NCI-H2196 treated with DMSO at 0.1 percent for 48 hours (cell line): Measurements from ENCODE around the gene SFXN3.
A peak's percentile ranks its signal among the peaks of the same experiment; 100 is the strongest.

Experiments
- DNase-seq: peaks from one replicate; lab custom pipeline; 2025; ENCODE audit not compliant: unreplicated experiment; lab: John Stamatoyannopoulos, UW

SFXN3 gene

DNA sequence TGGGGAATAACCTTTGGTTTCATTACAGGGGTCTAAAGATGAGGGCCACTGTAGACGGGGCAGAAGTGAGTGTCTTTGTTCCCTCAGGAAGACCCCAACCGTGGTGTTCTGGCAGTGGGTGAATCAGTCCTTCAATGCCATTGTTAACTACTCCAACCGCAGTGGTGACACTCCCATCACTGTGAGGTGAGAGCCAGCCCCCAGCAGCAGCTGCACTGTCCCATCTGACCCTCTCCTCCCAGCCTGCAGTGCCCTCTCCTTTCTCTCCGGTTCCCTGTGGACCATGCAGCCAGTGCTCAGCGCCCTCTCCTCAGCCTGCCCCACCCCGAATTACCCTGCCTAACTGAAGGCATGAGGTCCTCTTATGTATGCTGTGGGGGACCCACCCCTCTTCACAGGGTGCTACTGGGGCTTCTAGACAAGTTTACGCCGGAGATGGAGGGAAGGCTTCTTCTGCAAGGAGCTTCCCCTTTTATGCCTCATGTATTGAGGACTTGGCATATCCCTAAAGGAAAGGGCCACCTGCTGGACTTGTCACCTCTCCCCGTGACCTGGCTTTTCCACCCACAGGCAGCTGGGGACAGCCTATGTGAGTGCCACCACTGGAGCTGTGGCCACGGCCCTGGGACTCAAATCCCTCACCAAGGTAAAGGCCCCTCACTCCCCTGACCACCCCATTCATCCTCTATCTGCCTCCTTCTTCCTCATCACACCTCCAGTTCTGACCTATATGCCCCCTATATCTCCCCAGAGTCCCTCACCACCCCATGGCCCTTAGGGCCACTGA, 5.1 kb downstream of the SFXN3 start:
- no peak for DNase-seq

DNA sequence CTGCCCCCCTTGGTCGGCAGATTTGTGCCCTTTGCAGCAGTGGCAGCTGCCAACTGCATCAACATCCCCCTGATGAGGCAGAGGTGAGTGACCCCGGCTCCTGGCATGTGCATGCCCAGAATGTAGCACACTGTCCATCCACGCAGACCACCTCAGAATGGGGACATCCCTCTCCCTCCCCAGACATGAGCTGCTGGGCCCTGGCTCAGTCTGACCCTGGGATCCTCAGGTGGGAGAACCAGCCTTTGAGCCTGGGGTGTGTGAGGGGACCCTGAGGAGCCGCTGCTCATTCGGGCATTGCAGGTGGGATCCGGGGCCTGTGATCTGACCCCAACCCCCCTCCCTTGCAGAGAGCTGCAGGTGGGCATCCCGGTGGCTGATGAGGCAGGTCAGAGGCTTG, 5.7 kb downstream of the SFXN3 start:
- no peak for DNase-seq

DNA sequence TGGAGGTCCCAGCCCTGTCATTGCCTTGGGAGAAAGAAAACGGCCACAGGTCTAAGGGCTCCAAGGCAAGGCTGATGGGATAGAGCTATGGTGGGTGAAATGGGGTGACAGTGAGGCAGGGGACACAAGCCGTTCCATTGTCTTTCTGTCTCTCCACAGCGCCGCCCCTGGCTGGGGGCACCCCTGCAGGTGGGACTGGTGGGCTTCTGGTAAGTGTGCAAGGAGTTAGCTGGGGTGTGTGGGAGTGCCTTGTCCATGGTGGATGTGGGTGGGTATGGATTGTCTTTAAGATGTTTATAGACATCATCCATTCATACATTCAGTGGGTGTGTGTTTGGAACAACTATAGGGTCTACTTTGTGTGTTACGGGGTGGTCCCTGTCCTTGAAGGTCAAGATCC, 7.5 kb downstream of the SFXN3 start:
- no peak for DNase-seq

DNA sequence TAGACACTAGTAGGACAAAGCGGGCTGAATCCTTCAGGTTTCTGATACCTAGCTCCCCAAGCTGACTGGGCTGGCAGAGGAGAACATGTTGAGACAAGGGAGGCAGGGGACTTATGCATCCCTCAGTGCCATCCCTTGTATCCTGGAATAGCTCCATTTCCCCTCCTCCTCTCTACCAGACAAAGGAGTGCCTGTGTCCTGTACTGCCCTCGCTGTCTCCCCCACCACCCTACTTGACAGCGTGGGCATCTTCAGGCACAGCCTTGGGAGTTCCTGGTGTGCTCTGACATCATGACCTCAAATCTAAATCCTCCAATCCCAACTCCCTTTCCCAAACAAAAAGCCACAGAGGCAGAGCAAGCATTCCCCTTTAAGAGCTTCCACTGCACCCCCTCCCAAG, 9.0 kb downstream of the SFXN3 start:
- no peak for DNase-seq

DNA sequence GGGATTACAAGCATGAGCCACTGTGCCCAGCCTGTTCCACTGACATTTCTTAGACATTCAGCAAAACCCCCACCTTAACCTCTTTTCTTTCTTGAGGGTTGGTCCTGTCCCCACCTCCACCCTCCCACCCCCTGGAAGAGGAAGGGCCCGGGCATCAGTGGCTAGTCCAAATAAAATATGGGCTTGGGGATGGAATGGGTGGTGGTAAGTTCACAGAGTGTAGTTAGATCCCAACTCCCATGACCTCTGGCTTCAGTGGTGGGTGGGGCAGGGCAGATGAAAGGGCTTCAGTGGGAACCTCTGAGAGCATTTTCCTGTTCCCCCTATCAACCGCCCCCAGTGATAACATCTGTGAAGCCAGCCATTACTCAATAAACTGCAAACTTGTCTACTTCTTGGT, 9.8 kb downstream of the SFXN3 start:
- DNase-seq, result no peak

DNA sequence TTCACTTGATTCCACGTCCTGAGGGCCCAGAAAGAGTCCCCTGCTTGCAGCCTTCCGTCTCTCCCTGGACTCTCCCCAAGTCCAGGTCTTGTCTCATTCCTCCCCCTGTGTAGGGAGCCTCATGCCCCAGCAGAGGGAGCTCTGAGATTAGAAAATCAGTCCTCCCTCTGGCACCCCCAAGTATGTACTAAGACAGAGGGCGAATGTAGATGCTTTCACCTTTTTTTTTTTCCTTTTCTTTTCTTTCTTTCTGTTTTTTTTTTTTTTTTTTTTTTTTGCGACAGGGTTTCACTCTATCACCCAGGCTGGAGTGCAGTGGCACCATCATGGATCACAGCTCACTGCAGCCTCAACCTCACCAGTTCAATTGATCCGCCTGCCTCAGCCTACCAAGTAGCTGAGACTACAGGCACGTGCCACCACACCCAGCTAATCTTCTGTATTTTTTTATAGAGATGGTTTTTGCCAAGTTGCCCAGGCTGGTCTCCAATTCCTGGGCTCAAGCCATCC, 10.3 kb downstream of the SFXN3 start:
- peak; percentile 22 for DNase-seq

DNA sequence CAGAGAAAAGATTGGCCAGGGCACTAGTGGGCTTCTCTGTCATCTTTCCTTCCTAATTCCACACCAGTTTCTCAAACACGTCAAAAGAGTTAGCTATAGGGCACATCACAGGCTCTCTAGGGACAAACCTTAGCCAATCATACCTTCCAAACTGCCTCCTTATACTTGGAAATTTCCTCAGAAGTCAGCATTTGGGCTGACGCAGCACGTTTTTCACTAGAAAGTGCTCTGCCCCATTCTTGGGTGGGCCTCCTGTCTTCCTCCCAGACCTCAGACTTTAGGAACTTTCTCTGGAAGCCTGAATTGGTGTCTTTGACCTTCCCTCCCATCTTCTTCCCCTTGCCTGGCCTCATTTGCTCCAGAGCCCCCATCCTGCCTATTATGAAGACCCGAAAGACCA, 11.1 kb downstream of the SFXN3 start:
- DNase-seq, result no peak

DNA sequence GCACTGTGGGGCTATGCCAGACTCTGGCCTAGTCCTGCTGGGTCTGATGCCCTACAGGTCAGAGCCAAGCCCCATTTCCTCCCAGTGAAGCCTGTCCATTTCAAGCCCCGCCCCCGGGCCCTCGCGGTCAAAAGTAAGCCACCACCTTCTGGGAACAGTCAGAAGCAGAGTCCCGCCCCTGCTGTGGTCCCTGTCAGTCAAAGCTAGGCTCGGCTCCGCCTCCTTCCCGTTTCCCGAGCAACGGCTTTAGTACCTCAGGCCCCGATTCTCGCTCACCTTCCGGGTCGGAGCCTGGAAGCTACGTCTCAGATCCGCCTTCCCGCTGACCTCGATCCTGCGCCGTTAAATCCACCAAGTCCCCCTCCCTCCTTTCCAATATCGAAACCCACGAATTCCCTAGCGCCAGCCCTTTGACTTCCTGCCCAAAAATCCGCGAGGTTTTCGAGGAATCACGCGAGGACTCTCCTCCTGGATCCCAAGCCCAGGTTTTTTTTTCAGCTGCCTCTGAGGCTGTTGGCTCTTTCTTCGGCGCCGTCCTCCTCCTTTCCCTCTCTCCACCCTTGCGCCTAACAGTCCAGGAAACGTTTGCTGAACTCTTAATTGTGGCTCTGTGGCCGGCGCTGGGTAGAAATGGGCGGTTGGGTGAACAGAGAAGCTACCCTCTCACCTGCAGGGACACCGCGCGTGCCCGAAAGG, 11.8 kb downstream of the SFXN3 start:
- DNase-seq, result peak; percentile 90

DNA sequence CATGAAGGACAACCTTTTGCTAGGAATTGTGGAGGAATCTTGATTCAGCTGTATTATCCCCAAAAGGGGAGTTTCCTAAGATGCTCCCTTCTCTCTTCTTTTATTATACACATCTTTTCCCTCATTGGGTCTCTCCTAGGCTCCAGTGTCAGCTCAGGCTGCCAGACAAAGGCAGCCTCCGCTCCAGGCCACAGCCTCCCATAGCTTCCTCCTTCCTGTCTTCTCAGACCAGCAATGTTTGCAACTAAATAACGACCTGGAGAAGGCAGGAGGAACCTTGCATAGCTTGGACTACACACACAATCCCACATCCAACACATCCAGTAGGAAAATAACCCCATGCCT, 12.3 kb downstream of the SFXN3 start:
- no peak for DNase-seq

DNA sequence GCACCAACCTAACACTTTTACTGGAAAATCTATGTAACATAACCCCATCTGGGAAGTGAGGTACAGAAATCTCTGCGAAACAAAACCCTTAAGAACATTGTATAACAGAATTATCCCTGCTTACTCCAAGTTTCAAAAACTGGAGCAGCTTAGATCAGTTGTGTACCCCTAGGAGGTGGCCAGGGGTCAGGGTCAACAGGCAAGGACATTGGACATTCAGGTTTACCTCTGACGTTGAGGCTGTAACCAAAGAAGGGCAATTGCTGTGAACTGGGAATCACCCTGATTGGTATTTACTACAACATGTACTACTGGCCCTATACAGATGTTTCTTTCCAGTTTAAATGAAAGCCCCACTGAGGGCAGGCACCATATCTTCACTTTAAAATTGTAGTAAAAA, 13.1 kb downstream of the SFXN3 start:
- no peak for DNase-seq

DNA sequence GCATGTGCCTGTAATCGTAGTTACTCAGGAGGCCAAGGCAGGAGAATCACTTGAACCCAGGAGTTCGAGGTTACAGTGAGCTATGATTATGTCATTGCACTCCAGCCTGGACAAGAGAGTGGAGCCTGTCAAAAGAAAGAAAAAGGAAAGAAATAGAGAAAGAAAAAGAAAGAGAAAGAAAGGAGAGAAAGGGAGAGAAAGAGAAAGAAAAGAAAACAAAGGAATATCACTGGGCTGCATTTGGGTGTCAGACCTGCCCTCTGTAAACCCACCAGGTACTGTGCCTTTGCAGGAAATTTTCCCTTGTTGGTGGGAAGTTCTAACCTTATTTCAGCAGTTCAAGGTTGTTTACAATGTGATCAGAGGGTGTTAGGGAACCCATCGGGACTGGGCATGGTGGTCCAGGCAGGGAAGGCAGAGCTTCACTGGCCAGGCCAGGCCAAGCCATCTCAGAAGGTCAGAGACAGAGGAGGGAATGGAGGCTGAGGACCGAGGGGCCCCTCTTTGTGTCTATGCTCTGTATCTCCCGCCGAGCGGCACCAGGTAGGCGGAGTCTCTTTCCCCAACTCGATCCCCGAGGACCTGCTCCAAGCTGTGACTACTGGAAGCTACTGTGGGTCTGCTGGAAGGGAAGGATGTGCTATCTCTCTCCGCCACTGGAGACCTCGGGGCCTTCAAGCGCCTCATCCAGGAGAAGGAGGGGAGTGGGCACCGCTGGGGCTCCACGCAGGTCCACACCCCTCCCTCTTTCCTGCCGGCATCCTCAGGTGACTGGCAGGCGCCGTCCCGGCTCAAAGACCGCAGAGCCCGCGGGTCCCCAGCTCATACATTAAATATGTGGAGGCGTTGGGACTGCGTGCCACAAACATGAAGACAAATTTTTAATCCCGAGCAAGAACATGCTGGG, 15.6 kb downstream of the SFXN3 start:
- DNase-seq, result no peak

DNA sequence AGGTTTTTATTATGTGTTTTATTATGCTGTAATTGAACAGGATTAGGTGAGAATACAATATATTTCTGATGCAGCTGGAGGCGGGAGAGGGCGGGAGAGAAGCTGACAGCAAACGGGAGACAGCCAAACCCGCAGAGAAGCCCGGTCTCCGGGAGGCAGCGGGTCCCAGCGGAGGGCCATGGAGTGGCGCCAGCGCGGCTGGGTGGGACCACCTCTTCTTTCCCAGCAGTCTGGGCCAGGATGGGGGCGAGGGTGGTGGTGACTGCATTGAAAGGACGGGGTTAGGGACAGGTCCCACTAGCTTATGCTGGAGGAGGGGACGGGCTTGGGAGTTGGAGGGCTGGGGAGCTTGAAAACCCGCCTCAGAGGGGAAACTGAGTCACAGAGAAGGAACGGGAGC, 16.2 kb downstream of the SFXN3 start:
- DNase-seq, result no peak

DNA sequence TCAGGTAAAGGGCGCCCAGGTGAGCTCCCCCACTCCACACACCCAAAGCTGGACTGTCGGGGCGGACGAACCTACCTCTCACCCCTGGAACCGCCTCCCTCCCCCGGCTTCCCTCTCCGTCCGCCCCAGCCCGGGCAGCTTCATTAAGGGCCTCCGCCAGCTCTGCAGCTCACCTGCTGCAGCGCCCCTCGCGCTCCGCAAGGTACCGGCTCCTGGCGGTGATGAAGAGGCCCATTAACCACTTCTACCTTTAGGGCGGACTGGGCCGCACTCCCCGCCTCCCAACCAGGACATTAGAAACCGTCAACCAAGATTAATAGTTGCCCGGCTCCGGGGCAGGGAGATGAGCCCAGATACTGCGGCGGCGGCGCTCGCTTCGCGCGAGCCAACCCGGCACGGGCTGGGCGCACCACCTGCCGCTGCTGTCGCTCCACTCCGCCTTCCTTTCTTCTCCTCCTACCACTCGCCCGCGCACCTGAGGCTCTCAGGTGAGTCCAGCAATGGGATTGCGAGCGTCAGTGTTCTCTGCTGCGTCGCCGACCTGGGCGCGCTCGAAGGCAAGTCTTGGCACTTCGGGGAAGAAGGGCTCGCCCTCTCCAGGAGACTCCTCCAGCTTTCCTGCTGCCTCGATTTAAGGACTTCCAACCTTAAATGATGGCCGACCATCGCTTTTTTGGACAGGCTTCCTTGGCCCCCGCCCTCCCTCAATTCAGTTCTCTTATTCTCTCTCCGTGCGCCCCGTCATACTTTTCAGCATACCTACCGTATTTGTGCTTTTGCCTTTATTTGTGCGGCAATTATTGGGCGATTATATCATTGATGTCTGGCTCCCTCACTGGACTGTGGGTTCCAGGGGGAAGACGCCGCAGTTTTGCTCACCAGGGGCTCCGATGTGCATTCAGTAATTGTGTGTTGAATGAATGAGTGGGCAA, 17.2 kb downstream of the SFXN3 start:
- no peak for DNase-seq

DNA sequence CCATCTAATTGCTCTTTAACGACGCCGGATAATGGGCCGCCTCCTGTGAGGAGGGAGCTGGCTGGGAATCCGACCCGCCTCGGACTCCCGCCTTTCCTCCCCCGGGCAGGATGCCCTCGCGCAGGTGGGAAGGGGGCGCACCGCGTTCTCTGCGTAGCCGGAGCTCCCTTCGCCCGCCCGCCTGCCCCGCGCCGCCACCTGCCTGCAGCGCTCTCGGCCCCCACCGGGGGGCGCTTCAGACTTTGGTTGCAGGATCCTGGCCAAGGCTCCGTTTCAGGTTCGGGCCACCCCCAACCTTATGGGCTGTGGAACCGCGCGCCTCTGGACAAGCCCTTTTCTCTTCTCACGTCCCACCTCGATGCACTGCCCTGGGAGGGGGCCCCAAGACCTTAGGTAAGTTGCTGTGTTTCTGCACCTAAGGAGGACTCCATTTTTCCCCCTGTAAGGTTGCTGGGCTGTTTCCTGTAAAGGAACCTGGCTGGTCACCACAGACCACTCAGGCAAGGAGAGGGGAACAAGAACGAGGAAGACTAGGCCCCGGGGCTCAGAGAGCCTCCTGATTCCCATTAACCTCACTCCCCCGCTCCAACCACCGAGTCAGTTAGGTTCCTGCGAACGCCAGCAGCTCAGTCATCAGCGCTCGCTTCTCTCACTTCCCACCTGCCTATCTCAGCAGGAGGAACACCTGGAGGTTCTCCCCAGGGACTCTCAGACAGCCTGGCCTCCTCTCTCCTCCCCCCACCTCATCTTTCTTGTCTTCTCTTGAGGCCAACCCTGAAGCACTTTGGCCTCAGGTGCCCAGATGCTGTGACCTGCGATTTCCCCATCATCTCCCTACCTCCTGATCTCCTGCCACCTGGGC, 19.4 kb downstream of the SFXN3 start:
- DNase-seq, result no peak

DNA sequence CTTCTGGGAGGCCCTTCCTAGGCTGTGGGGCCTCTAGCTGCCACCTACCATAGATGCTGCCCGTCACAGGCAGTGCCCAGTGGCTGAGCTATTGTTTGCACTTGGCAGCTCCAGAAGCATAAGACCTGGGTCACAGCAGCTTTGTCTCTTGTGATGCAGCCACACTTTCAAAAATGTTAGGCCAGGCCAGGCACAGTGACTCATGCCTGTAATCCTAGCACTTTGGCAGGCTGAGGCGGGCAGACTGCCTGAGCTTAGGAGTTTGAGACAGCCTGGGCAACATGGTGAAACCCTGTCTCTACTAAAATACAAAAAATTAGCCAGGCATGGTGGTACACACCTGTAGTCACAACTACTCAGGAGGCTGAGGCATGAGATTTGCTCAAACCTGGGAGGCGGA, 21.3 kb downstream of the SFXN3 start:
- peak; percentile 33 for DNase-seq

DNA sequence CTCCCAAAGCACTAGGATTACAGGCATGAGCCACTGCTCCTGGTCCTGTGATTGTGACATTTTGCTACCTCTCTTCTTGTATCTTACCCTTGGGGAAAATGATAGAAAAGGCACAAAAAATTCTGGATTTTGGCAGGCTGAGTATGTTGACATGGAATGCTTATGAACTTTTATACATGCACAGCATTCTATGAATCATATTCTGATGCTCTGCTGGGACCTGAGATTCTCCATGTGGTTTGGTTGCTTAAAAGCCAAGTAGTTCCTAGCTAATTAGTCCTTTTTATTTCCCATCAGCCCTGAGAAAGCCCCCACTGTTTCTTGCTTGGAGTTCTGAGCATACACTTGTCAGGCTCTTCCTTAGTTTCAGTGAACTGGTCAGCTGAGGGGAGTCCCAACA, 22.5 kb downstream of the SFXN3 start:
- DNase-seq, result no peak

DNA sequence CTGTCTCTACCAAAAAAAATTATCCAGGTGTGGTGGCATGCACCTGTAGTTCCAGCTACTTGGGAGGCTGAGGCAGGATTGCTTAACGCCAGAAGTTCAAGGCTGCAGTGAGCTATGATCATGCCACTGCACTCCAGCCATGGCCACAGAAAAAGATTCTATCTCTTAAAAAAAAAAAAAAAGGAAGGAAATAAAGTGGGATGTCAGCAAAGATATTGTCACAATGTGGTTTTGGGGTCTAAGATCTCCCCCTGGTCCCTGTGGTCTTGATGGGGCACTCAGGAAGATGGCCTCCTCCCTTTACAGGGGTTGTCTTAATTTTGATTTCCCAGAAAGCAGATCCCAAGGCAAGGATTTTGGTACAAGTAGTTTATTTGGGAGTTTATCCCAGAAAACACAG, 23.3 kb downstream of the SFXN3 start:
- DNase-seq, result no peak

DNA sequence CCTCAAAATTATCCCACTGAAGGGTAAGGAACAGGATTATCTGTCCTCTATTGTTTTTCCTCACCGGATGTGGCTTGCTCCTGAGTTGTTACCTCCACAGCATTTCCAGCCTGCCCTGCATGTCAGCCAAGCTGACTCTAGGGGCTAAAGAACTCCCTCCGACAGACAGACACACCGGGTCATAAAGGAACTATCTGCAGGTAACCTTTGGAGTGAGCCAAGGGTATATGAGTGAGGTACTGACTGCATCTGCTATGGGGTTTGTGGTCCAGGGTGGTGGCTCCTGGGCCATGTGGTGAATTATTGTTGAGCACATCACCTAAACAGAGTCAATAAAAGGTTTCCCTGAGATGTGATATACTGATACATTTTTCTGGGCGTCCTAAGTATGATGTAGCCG, 23.8 kb downstream of the SFXN3 start:
- DNase-seq, result no peak

DNA sequence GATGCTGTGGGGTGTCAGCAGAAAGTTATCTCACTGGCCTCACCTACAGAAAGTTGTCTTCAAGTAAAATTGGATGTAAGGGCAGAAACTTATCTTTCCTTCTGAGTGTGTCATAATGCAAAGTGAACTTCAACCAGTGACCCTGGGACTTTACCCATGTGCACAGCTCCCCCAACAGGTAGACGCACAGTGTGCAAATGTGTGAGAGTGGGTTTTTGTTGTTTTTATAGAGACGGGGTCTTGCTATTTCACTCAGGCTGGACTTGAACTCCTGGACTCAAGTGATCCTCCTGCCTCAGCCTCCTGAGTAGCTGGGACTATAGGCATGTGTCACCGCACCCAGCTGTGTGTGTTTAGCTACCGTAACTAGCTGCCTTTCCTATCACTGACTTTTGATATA, 24.4 kb downstream of the SFXN3 start:
- no peak for DNase-seq
